Calu3 (cell line): Measurements from ENCODE around the gene STRIP2. TPM values are rescaled to one million over a fixed set of nuclear protein-coding genes. Genes with fewer than 3 reads are reported as not detected.

Experiments
- BruUV-seq: library from RNA; stranded (reverse); fragments of 400-500 nt; replicated peaks from 2 replicates; lab custom pipeline; 2021; lab: Mats Ljungman, UMichigan
- CTCF ChIA-PET: fragments of 300-600 bp; sonication (Branson Sonifier 250); formaldehyde crosslinking; loops from one replicate; lab custom pipeline; 2022; ENCODE audit warnings: antibody characterized with exemption; lab: Charles Lee
- DNase-seq: peaks from one replicate; pipeline ENCODE4 v3.0.0; 2022
- H3K27ac Mint-ChIP-seq: one replicate; pipeline ENCODE4 v1.8.0; 2022; ENCODE audit warnings: mixed read lengths; ENCODE audit not compliant: unreplicated experiment
- H3K27me3 Mint-ChIP-seq: one replicate; pipeline ENCODE4 v1.8.0; 2022; ENCODE audit warnings: mixed read lengths; ENCODE audit not compliant: unreplicated experiment
- H3K36me3 Mint-ChIP-seq: one replicate; pipeline ENCODE4 v1.8.0; 2022; ENCODE audit warnings: mild to moderate bottlenecking, moderate library complexity, mixed read lengths; ENCODE audit not compliant: insufficient read depth, unreplicated experiment
- H3K4me1 Mint-ChIP-seq: one replicate; pipeline ENCODE4 v1.8.0; 2022; ENCODE audit warnings: mild to moderate bottlenecking, low read depth, mixed read lengths; ENCODE audit not compliant: unreplicated experiment
- H3K4me3 Mint-ChIP-seq: one replicate; pipeline ENCODE4 v1.8.0; 2022; ENCODE audit warnings: mild to moderate bottlenecking, low read depth, moderate library complexity, mixed read lengths; ENCODE audit not compliant: unreplicated experiment
- H3K9me3 Mint-ChIP-seq: one replicate; pipeline ENCODE4 v1.8.0; 2022; ENCODE audit warnings: low read depth, mixed read lengths; ENCODE audit not compliant: unreplicated experiment
- CTCF ChIP-seq: fragments of 200-600 bp; IDR thresholded peaks from one replicate; pipeline ENCODE4 v1.8.0; 2022; ENCODE audit warnings: antibody characterized with exemption; ENCODE audit not compliant: unreplicated experiment
- intact Hi-C: fragments of 100-400 bp; cut with micrococcal nuclease; formaldehyde crosslinking; loops from one replicate; pipeline ENCODE4 v1.10.0; 2022; ENCODE audit not compliant: unreplicated experiment
- total RNA-seq: library from RNA; stranded (reverse); gene quantifications from 2 replicates; pipeline ENCODE4 v1.2.3, GENCODE V29; 2022

STRIP2 gene
- total RNA-seq, 1 experiment from 2014 or later, result 10.1 TPM

- H3K27ac Mint-ChIP-seq, result no peak overlapping the region
- DNase-seq, result no peak
- BruUV-seq, result no TSS peak
- H3K4me3 Mint-ChIP-seq, result no peak overlapping the region
- no peaks in the 10 kb centered on the region for H3K27me3 Mint-ChIP-seq
- TF ChIP-seq CTCF, result no peak
- intact Hi-C loops, result no loop called here
- CTCF ChIA-PET, result no interaction called here
- H3K4me1 Mint-ChIP-seq, result no peaks in the 10 kb centered on the region
- H3K36me3 Mint-ChIP-seq, result no peaks in the 10 kb centered on the region
- H3K9me3 Mint-ChIP-seq, result no peaks in the 10 kb centered on the region
Measured at GRCh38 chr7:129412501-129412900, 21.7 kb upstream of the STRIP2 start.

- Mint-ChIP-seq H3K36me3 (no peaks in the 10 kb centered on the region), H3K27ac (no peak overlapping the region), H3K4me3 (no peak overlapping the region), H3K4me1 (no peaks in the 10 kb centered on the region), H3K9me3 (no peaks in the 10 kb centered on the region), H3K27me3 (no peaks in the 10 kb centered on the region)
- intact Hi-C loops, result no loop called here
- CTCF ChIA-PET, result no interaction called here
- DNase-seq, result no peak
- no TSS peak for BruUV-seq
- no peak for TF ChIP-seq CTCF
Measured at GRCh38 chr7:129417073-129417472, 17.2 kb upstream of the STRIP2 start.

DNA sequence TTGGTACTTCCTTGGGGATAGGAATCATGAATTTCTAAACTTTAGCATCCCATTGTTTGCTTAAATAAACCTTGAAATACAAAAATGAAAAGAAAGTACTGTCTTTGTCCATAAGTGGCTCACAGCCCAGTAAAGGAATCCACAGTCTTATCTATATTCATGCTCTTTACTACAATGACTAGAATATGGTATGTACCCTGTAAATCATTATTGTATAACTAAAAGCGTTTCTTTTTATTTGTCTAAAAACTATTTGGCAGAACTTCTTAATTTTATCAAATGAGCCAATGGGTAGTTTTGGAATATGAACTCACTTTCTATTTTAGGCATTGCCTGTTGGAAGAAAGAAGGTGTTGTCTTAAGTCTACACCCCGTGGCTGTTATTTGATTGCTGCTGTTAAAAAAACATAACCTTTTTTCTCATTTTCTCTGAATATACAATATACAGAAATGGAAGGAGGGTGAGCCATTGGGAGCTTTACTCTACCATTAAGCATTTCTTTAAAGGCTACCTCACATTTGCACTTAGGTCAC lies 12.4 kb upstream of the STRIP2 start:
- BruUV-seq, result no TSS peak
- no peak overlapping the region for H3K4me3 Mint-ChIP-seq

DNA sequence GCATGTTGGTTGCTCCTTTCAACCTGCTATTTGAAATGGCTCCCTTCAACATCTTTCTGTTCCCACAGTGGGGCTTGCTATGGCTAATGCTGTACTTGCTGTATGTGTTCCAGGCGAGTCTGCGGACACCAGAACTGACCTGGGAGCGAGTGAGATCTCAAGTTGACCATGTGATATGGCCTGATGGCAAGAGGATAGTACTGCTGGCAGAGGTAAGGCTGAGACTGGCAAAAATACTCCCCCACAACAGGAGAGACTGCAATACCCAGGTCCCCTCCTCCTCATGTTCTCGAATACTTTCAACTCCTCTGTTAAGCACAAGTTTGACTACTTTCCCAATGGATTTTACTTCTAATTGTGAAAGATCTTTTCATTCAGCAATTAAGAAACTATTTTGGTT lies 11.5 kb upstream of the STRIP2 start:
- no peak for TF ChIP-seq CTCF
- Mint-ChIP-seq H3K27me3 (no peaks in the 10 kb centered on the region), H3K4me1 (peaks cover 7% of the 10 kb centered on the region), H3K4me3 (no peak overlapping the region), H3K9me3 (no peaks in the 10 kb centered on the region), H3K27ac (no peak overlapping the region), H3K36me3 (peaks cover 12% of the 10 kb centered on the region)
- CTCF ChIA-PET, result interaction anchor here (1.4 kb wide), 1 partner anchor 11 kb away, joined by 3 read pairs; no protein-coding TSS in a partner anchor
- no peak for DNase-seq
- intact Hi-C loops, result no loop called here
- BruUV-seq, result no TSS peak

More for the DNA sequence above, 12.4 kb upstream of the STRIP2 start:
- no peak for DNase-seq
- intact Hi-C loops, result no loop called here
- Mint-ChIP-seq H3K4me1 (peaks cover 7% of the 10 kb centered on the region), H3K27me3 (no peaks in the 10 kb centered on the region), H3K36me3 (peaks cover 7% of the 10 kb centered on the region), H3K9me3 (no peaks in the 10 kb centered on the region), H3K27ac (no peak overlapping the region)
- CTCF ChIA-PET, result interaction anchor here (1.4 kb wide), 1 partner anchor 13 kb away, joined by 3 read pairs; the partner anchor contains the start of gene STRIP2
- TF ChIP-seq CTCF, result no peak
